BJ (cell line): ENCODE measurements around the gene ANAPC2. TPM values are rescaled to one million over a fixed set of nuclear protein-coding genes. Genes with fewer than 3 reads are reported as not detected.

Experiments
- CTCF ChIA-PET: fragments of 350-600 bp; formaldehyde crosslinking; extraction: SDS; loops from one replicate; lab custom pipeline; 2021; ENCODE audit warnings: antibody characterized with exemption, inconsistent platforms; lab: Yijun Ruan, JAX
- POLR2A ChIA-PET: fragments of 300-600 bp; sonication (Branson Sonifier 250); formaldehyde crosslinking; extraction: SDS; loops from one replicate; lab custom pipeline; 2021; ENCODE audit warnings: antibody characterized with exemption; lab: Charles Lee
- DNase-seq: peaks from one replicate; pipeline ENCODE4 v3.0.0-alpha.2; 2011; ENCODE audit warnings: low read depth
- H3K27me3 ChIP-seq: 2 replicates; pipeline ENCODE4 v1.6.0; 2011; ENCODE audit warnings: low read length; ENCODE audit not compliant: control insufficient read depth, insufficient read depth
- H3K36me3 ChIP-seq: 2 replicates; pipeline ENCODE4 v1.5.1; 2011; ENCODE audit warnings: low read length; ENCODE audit not compliant: control insufficient read depth, insufficient read depth
- H3K4me3 ChIP-seq: 2 replicates; pipeline ENCODE4 v1.5.1; 2011; ENCODE audit warnings: low read depth, mild to moderate bottlenecking, control low read depth, low read length
- polyA plus RNA-seq: library from polyadenylated mRNA; depleted of rRNA; stranded (reverse); fragments of >200 nt; gene quantifications from 2 replicates; pipeline ENCODE4 v1.2.3, GENCODE V29; 2011
- TF ChIP-seq, protein P1 (sequence below): IDR thresholded peaks from 2 replicates; pipeline ENCODE4 v1.5.1; 2011; ENCODE audit warnings: low read depth, mild to moderate bottlenecking, control low read depth, inconsistent platforms, low read length, moderate library complexity; ENCODE audit not compliant: insufficient read depth

ANAPC2 gene
- polyA plus RNA-seq, 1 experiment = 25.5 TPM

DNA sequence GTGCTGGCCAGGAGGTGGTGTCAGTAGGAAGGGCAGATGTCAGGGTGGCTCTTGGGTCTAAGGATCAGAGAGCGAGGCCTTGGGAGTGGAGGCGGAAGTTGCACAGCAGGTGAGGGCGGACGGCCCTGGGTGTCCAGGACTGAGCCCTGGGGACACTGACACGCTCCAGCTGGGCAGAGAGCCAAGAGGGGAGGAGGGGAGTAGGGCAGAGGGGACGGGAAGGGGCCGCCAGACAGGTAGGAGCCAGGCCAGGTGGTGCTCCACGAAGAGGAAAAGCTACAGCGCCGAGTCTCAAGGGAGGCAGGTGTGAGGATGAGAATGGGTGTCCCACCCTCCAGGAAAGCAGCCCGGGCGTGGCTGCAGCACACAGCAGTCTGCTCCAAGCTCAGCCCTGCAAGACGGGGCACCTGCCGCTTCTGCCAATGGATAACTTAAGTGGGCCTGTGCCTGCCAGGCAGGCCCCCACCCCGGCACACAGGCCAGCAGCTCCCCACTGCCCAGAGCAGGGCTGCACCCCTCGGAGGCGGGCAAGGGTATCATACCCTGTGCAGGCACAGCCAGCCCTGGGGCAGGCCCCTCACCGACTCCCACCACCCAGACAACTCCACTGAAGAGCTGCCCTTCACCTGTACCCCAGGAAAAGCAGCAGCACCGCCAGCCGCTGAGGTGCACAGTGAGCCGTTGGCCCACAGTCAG, 7.3 kb upstream of the ANAPC2 start:
- ChIA-PET POLR2A (no interaction called here), CTCF (interaction anchor here (1.1 kb wide), 1 partner anchor 32 kb away, joined by 3 read pairs; the partner anchor contains the start of gene RNF224)
- peaks cover 10% of the 10 kb centered on the region for H3K36me3 ChIP-seq
- no peaks in the 10 kb centered on the region for H3K27me3 ChIP-seq
- no peak for DNase-seq
- TF ChIP-seq, protein P1, sequence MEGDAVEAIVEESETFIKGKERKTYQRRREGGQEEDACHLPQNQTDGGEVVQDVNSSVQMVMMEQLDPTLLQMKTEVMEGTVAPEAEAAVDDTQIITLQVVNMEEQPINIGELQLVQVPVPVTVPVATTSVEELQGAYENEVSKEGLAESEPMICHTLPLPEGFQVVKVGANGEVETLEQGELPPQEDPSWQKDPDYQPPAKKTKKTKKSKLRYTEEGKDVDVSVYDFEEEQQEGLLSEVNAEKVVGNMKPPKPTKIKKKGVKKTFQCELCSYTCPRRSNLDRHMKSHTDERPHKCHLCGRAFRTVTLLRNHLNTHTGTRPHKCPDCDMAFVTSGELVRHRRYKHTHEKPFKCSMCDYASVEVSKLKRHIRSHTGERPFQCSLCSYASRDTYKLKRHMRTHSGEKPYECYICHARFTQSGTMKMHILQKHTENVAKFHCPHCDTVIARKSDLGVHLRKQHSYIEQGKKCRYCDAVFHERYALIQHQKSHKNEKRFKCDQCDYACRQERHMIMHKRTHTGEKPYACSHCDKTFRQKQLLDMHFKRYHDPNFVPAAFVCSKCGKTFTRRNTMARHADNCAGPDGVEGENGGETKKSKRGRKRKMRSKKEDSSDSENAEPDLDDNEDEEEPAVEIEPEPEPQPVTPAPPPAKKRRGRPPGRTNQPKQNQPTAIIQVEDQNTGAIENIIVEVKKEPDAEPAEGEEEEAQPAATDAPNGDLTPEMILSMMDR = no peak
- H3K4me3 ChIP-seq = no peak overlapping the region

DNA sequence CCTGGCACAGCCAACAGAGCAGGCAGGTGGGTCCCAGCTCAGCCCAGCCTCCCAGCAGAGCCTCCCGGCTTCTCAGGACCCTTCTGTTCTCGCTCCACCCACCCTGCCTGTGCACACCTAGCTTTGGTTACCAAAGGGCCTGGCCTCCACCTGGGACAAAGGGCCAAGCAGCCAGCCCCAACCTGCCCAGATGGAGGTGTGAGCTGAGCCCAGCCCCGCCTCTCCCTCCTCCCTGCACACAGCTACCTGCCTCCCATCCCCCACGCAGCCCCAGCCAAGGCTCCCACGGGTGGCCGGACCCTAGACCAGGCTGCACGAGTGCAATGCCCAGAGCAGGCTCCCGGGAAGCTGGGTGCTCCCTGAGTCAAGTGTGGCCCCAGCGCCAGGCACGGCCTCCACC, 6.5 kb upstream of the ANAPC2 start:
- no peak for DNase-seq
- TF ChIP-seq, protein P1 = no peak
- ChIA-PET POLR2A (no interaction called here), CTCF (interaction anchor here (1.1 kb wide), 1 partner anchor 33 kb away, joined by 3 read pairs; the partner anchor contains the start of gene RNF224)
- H3K36me3 ChIP-seq = peaks cover 18% of the 10 kb centered on the region
- H3K27me3 ChIP-seq = no peaks in the 10 kb centered on the region
- H3K4me3 ChIP-seq = no peak overlapping the region

DNA sequence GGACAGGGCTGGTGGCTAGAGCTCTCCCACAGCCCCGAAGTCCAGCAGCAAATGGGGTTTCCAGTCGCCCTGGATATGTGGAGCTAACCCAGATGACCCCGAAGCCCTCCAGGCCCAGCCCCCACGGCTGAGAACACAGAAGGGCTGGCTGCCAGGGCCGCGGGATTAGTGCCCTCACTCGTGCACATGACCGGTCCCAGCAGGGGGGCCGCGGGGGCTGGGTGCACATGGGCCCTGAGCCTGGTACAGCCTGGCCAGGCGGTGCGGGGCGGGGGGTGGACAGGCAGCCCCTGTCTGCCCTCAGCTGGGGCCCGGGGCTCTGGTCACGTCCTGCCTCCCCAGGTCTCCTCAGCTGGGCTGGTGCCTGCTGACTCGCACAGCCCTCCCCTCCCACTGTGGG, 6.0 kb upstream of the ANAPC2 start:
- peaks cover 19% of the 10 kb centered on the region for H3K36me3 ChIP-seq
- no peak overlapping the region for H3K4me3 ChIP-seq
- TF ChIP-seq, protein P1 = no peak
- DNase-seq = no peak
- no peaks in the 10 kb centered on the region for H3K27me3 ChIP-seq
- ChIA-PET POLR2A (no interaction called here), CTCF (interaction anchor here (1.1 kb wide), 1 partner anchor 33 kb away, joined by 3 read pairs; the partner anchor contains the start of gene RNF224)

DNA sequence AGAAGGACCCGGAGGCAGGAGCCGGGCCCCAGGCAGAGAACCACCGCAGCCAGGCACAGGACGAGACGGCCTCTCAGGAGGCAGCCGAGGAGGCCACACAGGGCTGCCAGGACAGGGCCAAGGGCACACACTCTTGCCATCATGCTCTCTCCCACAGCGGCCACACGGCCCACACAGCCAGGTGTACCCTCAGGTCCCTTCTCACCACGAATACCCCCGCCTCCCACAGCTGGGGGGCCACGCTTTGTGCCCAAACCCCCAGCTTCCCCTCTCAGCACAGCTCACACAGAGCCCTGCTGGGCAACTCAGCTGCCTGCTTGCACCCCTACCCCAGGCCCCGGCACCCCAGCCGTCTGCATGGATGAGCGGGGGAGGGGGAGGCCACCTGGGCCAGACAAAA, 5.4 kb upstream of the ANAPC2 start:
- no peak for DNase-seq
- TF ChIP-seq, protein P1 = no peak
- CTCF ChIA-PET = no interaction called here
- Histone ChIP-seq H3K27me3 (no peaks in the 10 kb centered on the region), H3K36me3 (peaks cover 19% of the 10 kb centered on the region), H3K4me3 (no peak overlapping the region)
- POLR2A ChIA-PET = interaction anchor here (0.6 kb wide), 1 partner anchor 30 kb away, joined by 4 read pairs; no protein-coding TSS in a partner anchor

DNA sequence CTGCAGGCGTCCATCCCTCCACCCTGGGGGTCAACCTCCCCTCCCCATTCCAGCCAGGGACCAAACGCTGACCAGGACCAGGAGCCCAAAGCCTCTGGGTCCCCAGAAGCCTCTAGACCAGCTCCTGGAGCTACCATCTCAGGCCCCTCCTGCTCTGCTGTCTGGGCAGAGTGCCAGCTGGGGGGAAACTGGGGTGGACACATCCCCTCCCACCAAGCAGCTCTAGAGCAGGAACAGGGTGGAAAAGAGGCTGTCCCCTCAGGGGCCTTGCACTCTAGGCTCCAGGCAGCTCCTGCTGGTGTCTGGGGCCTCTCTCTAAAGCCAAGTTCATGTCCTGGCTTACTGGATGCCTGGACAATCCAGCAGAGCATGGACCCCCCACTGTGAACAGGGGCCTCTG, 4.5 kb upstream of the ANAPC2 start:
- TF ChIP-seq, protein P1 = no peak
- no peaks in the 10 kb centered on the region for H3K27me3 ChIP-seq
- peaks cover 19% of the 10 kb centered on the region for H3K36me3 ChIP-seq
- DNase-seq = no peak
- POLR2A ChIA-PET = no interaction called here
- CTCF ChIA-PET = interaction anchor here (0.9 to 1.4 kb wide), 3 partner anchors 34 to 129 kb away, joined by 3 to 5 read pairs (median 4); partner anchors contain the start of gene RNF224
- no peak overlapping the region for H3K4me3 ChIP-seq
